Esophagus muscularis mucosa (tissue), 2 donors: ENCODE measurements around the gene SDK1.

Experiments
- EP300 ChIP-seq: sonication (generic); formaldehyde crosslinking; IDR thresholded peaks from one replicate; pipeline ENCODE4 v1.6.1; 2017; ENCODE audit warnings: antibody characterized with exemption
- POLR2A ChIP-seq: fragments of 450-650 bp; IDR thresholded peaks from one replicate; pipeline ENCODE4 v1.6.1; 2017; ENCODE audit warnings: antibody characterized with exemption, moderate library complexity, mild to moderate bottlenecking, low read depth

DNA sequence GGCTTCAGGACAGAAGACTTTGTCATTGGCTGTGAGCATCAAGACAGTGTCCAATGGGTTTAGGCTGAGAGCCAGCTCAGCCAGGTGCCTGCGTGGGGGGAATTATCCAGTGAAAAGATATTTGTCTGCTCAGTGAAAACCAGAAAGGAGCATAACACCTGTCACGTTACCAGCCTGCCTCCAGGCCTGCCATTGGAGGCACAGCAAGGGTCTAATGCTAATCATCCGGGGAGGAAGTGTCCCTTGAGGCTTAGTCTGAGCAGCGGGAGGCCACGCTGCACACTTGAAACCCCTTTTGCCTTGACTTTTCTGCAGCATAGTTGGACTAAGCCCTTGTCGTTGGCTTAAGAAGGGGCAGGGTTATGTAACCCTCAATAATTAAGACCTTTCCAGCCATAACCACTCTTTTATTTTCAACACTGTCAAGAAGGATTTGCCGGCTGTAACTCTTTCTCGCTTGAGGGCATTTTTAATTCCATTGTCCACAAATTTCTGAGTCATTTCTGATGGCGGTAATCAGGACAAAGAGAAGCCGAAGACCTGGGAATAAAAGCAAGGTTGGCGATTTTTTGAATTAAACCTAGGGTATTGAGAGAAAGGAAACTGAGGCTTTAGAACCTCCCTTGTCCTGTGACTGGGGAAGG, 741.5 kb downstream of the SDK1 start:
- TF ChIP-seq POLR2A (no peak), EP300 (no peak)
